A549 (cell line): ENCODE data around the gene NEUROD4. TPM values are rescaled to one million over a fixed set of nuclear protein-coding genes. Genes with fewer than 3 reads are reported as not detected.

Source experiments
- ATAC-seq, 2 experiments: fragments of 200-7000 bp in 1 of 2; fragments of >200 bp in 1 of 2; cut with Nextera tagmentation in 1 of 2; cut with Tn5 transposase in 1 of 2; 3 replicates each; pipeline versions ENCODE4 v1.8.0 to v1.9.1; 2018 to 2020; ENCODE audit warnings: mild to moderate bottlenecking in 1 of 2, moderate library complexity in 1 of 2
- CTCF ChIA-PET: fragments of 300-600 bp; sonication (Branson Sonifier 250); formaldehyde crosslinking; extraction: SDS; loops from one replicate; lab custom pipeline; 2021; ENCODE audit warnings: antibody characterized with exemption, inconsistent platforms; lab: Yijun Ruan, JAX
- POLR2A ChIA-PET: fragments of 350-600 bp; formaldehyde crosslinking; extraction: SDS; loops from one replicate; lab custom pipeline; 2021; ENCODE audit warnings: antibody characterized with exemption, inconsistent platforms; lab: Yijun Ruan, JAX
- DNase-seq, 2 experiments: peaks; one replicate each; pipeline versions ENCODE4 v3.0.0 to v3.0.0-alpha.2; 2011 to 2016; ENCODE audit warnings: low read depth in 1 of 2, low spot score in 1 of 2
- FAIRE-seq: peaks from 2 replicates; lab custom pipeline; 2011; peaks lifted over from hg19 to GRCh38; lab: Jason Lieb, UNC
- H3K27ac ChIP-seq, 2 experiments: fragments of >200 bp; sonication (Bioruptor Twin); formaldehyde crosslinking; 3 replicates each; pipeline ENCODE4 v1.5.1; 2016 to 2017
- H3K4me1 ChIP-seq: fragments of >200 bp; sonication (Bioruptor Twin); formaldehyde crosslinking; 3 replicates; pipeline ENCODE4 v1.6.1; 2016
- H3K4me2 ChIP-seq: fragments of >200 bp; sonication (Bioruptor Twin); formaldehyde crosslinking; 3 replicates; pipeline ENCODE4 v1.6.1; 2016
- H3K4me3 ChIP-seq: fragments of >200 bp; sonication (Bioruptor Twin); formaldehyde crosslinking; 3 replicates; pipeline ENCODE4 v1.5.1; 2016
- H3K9me3 ChIP-seq: fragments of >200 bp; sonication (Bioruptor Twin); formaldehyde crosslinking; 3 replicates; pipeline ENCODE4 v1.6.1; 2016
- BCL3 ChIP-seq: fragments of >200 bp; sonication (Bioruptor Twin); formaldehyde crosslinking; IDR thresholded peaks from 3 replicates; pipeline ENCODE4 v1.6.1; 2016
- BHLHE40 ChIP-seq: IDR thresholded peaks from 2 replicates; pipeline ENCODE4 v1.6.1; 2012; ENCODE audit warnings: low read depth, low read length, inconsistent platforms
- CBX2 ChIP-seq: fragments of 200-600 bp; sonication (generic); IDR thresholded peaks from 2 replicates; pipeline ENCODE4 v1.6.1; 2016; ENCODE audit warnings: low read depth, mild to moderate bottlenecking, borderline replicate concordance
- E2F6 ChIP-seq: IDR thresholded peaks from 2 replicates; pipeline ENCODE4 v1.6.1; 2012; ENCODE audit warnings: low read depth, borderline replicate concordance
- GATA3 ChIP-seq: IDR thresholded peaks from 2 replicates; pipeline ENCODE4 v1.6.1; 2012; ENCODE audit warnings: borderline replicate concordance
- HEYL ChIP-seq: fragments of 250-450 bp; sonication (Bioruptor Pico); IDR thresholded peaks from 2 replicates; pipeline ENCODE4 v1.8.0; 2021; ENCODE audit warnings: mild to moderate bottlenecking, moderate library complexity
- HOXA7 ChIP-seq: fragments of 250-450 bp; sonication (Bioruptor Pico); IDR thresholded peaks from 2 replicates; pipeline ENCODE4 v1.5.0; 2020; ENCODE audit warnings: mild to moderate bottlenecking, moderate library complexity
- HOXB5 ChIP-seq: fragments of 250-450 bp; sonication (Bioruptor Pico); IDR thresholded peaks from 2 replicates; pipeline ENCODE4 v1.5.0; 2020; ENCODE audit warnings: mild to moderate bottlenecking, moderate library complexity
- JUN ChIP-seq, 2 experiments: fragments of >200 bp; sonication (Bioruptor Twin); formaldehyde crosslinking; IDR thresholded peaks; 2 replicates in 1 of 2; 3 replicates in 1 of 2; pipeline ENCODE4 v1.6.1; 2016 to 2017
- KDM1A ChIP-seq: fragments of 200-600 bp; sonication (generic); IDR thresholded peaks from 2 replicates; pipeline ENCODE4 v1.6.1; 2016; ENCODE audit warnings: low read depth, mild to moderate bottlenecking
- KDM5A ChIP-seq: fragments of 200-600 bp; sonication (generic); IDR thresholded peaks from 2 replicates; pipeline ENCODE4 v1.6.1; 2016; ENCODE audit warnings: antibody characterized with exemption, mild to moderate bottlenecking
- MAFK ChIP-seq: fragments of 450-650 bp; IDR thresholded peaks from 2 replicates; pipeline ENCODE4 v1.6.1; 2014; ENCODE audit not compliant: partially characterized antibody
- MAZ ChIP-seq: fragments of 150-350 bp; IDR thresholded peaks from 2 replicates; pipeline ENCODE4 v1.6.1; 2014; ENCODE audit warnings: antibody characterized with exemption, low read depth, low read length, borderline replicate concordance
- PHF8 ChIP-seq: fragments of 200-600 bp; sonication (generic); IDR thresholded peaks from 2 replicates; pipeline ENCODE4 v1.6.1; 2016; ENCODE audit warnings: low read depth, mild to moderate bottlenecking, antibody characterized with exemption, moderate library complexity, borderline replicate concordance
- RNF2 ChIP-seq: fragments of 200-600 bp; sonication (generic); IDR thresholded peaks from 2 replicates; pipeline ENCODE4 v1.6.1; 2016; ENCODE audit warnings: low read depth, mild to moderate bottlenecking, antibody characterized with exemption, moderate library complexity, borderline replicate concordance
- TFCP2L1 ChIP-seq: fragments of 250-450 bp; sonication (Bioruptor Pico); IDR thresholded peaks from 2 replicates; pipeline ENCODE4 v1.5.0; 2021; ENCODE audit warnings: mild to moderate bottlenecking
- ZC3H11A ChIP-seq: fragments of 450-650 bp; IDR thresholded peaks from 2 replicates; pipeline ENCODE4 v1.6.1; 2014; ENCODE audit warnings: antibody characterized with exemption, mild to moderate bottlenecking
- ZNF302 ChIP-seq: fragments of 250-450 bp; sonication (Bioruptor Pico); IDR thresholded peaks from 2 replicates; pipeline ENCODE4 v1.9.0; 2021; ENCODE audit warnings: inconsistent platforms, mild to moderate bottlenecking, moderate library complexity
- WGBS: methylation state at CpG from one replicate; pipeline ENCODE4 v1.1.6; 2017; ENCODE audit errors: missing lambda C conversion rate; 5-methylcytosine and 5-hydroxymethylcytosine counted together
- polyA plus RNA-seq, 4 experiments: library from polyadenylated mRNA; depleted of rRNA in 3 of 4; stranded (reverse); fragments of >200 nt; fragmentation: RNase III in 1 of 4; extraction: RNeasy Plus Mini Kit Qiagen cat#74134 plus additional on column Dnase treatment in 1 of 4; gene quantifications; 2 replicates in 3 of 4; 3 replicates in 1 of 4; pipeline ENCODE4 v1.2.3, GENCODE V29; 2011 to 2017
- TF ChIP-seq, protein P1 (sequence below): fragments of 450-650 bp; IDR thresholded peaks from 2 replicates; pipeline ENCODE4 v1.6.1; 2014; ENCODE audit warnings: antibody characterized with exemption
- TF ChIP-seq, protein P2 (sequence below): fragments of 150-350 bp; IDR thresholded peaks from 2 replicates; pipeline ENCODE4 v1.6.1; 2014; ENCODE audit warnings: low read depth, mild to moderate bottlenecking, low read length
- TF ChIP-seq, protein P3 (sequence below): fragments of >200 bp; sonication (Bioruptor Twin); formaldehyde crosslinking; IDR thresholded peaks from 2 replicates; pipeline ENCODE4 v1.6.1; 2016

Gene NEUROD4
- polyA plus RNA-seq, 2 of the 4 experiments (the other 2 are of a cell fraction) = not detected

GRCh38 chr12:54977155-54977554, 42.6 kb upstream of the NEUROD4 start:
- Histone ChIP-seq H3K27ac (no peak overlapping the region), H3K9me3 (no peaks in the 10 kb centered on the region), H3K4me1 (no peaks in the 10 kb centered on the region), H3K4me3 (no peak overlapping the region), H3K4me2 (no peak overlapping the region)
- no peak for DNase-seq
- 0% methylated on average over 3 of the region's 3 CpGs for WGBS
- FAIRE-seq = no peak
- ChIA-PET POLR2A (no interaction called here), CTCF (interaction anchor here (1.4 to 1.6 kb wide), 3 partner anchors 16 to 95 kb away, joined by 3 to 6 read pairs (median 3); no protein-coding TSS in a partner anchor)
- TF ChIP-seq CBX2 = no peak
- no peak for TF ChIP-seq ZNF302
- peak; percentile 18 for TF ChIP-seq MAFK
- TF ChIP-seq JUN (IDR thresholded peaks at IDR 0.05) = no peak
- TF ChIP-seq TFCP2L1 = no peak
- no peak for TF ChIP-seq MAZ
- TF ChIP-seq, protein P1, sequence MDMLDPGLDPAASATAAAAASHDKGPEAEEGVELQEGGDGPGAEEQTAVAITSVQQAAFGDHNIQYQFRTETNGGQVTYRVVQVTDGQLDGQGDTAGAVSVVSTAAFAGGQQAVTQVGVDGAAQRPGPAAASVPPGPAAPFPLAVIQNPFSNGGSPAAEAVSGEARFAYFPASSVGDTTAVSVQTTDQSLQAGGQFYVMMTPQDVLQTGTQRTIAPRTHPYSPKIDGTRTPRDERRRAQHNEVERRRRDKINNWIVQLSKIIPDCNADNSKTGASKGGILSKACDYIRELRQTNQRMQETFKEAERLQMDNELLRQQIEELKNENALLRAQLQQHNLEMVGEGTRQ = no peak
- no peak; a peak in 1 of 6 replicates for ATAC-seq

- POLR2A ChIA-PET = no interaction called here
- no peaks in the 10 kb centered on the region for H3K9me3 ChIP-seq
- WGBS = 26% methylated on average over 5 of the region's 5 CpGs
- CTCF ChIA-PET = interaction anchor here (0.6 to 1.6 kb wide), 4 partner anchors 15 to 512 kb away, joined by 3 to 6 read pairs (median 3); no protein-coding TSS in a partner anchor
- no peaks in the 10 kb centered on the region for H3K4me1 ChIP-seq
- no peak overlapping the region for H3K4me2 ChIP-seq
- DNase-seq = no peak
- TF ChIP-seq MAZ = no peak
- TF ChIP-seq, all 56 proteins: peak for 0
- ATAC-seq = no peak
- H3K4me3 ChIP-seq = no peak overlapping the region
- no peak overlapping the region for H3K27ac ChIP-seq
- no peak for FAIRE-seq
Observed at GRCh38 chr12:54977857-54978256, 41.9 kb upstream of the NEUROD4 start.

- ChIA-PET POLR2A (no interaction called here), CTCF (interaction anchor here (0.5 to 2.0 kb wide), 3 partner anchors 13 to 733 kb away, joined by 3 to 18 read pairs (median 4); no protein-coding TSS in a partner anchor)
- FAIRE-seq (no peak), DNase-seq (no peak), ATAC-seq (no peak)
- WGBS = 27% methylated on average over 5 of the region's 5 CpGs
- Histone ChIP-seq H3K4me1 (no peaks in the 10 kb centered on the region), H3K27ac (no peak overlapping the region), H3K4me3 (no peak overlapping the region), H3K9me3 (no peaks in the 10 kb centered on the region), H3K4me2 (no peak overlapping the region)
- TF ChIP-seq RNF2 = no peak
- no peak for TF ChIP-seq KDM5A
- TF ChIP-seq HEYL (CRISPR knock-in tag) = no peak
- TF ChIP-seq, protein P2, sequence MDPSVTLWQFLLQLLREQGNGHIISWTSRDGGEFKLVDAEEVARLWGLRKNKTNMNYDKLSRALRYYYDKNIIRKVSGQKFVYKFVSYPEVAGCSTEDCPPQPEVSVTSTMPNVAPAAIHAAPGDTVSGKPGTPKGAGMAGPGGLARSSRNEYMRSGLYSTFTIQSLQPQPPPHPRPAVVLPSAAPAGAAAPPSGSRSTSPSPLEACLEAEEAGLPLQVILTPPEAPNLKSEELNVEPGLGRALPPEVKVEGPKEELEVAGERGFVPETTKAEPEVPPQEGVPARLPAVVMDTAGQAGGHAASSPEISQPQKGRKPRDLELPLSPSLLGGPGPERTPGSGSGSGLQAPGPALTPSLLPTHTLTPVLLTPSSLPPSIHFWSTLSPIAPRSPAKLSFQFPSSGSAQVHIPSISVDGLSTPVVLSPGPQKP = no peak
- TF ChIP-seq BHLHE40 = no peak
- TF ChIP-seq HOXA7 (CRISPR knock-in tag) = no peak
- TF ChIP-seq, protein P3, sequence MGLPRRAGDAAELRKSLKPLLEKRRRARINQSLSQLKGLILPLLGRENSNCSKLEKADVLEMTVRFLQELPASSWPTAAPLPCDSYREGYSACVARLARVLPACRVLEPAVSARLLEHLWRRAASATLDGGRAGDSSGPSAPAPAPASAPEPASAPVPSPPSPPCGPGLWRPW = no peak
- no peak for TF ChIP-seq ZC3H11A
- TF ChIP-seq GATA3 = no peak
- no peak for TF ChIP-seq HOXB5 (CRISPR knock-in tag)
- TF ChIP-seq KDM1A = no peak
- no peak for TF ChIP-seq E2F6
- no peak for TF ChIP-seq BCL3
- TF ChIP-seq PHF8 = no peak
Observed at GRCh38 chr12:54980341-54980740, 39.4 kb upstream of the NEUROD4 start.
